Breast epithelium (tissue), 3 donors: ENCODE measurements around the gene MORN1.

Source experiments
- POLR2AphosphoS5 ChIP-seq, 3 donors: sonication (generic); formaldehyde crosslinking; IDR thresholded peaks; one replicate each; pipeline ENCODE4 v1.6.1; 2017; ENCODE audit warnings: antibody characterized with exemption in 3 of 3
- TF ChIP-seq, protein P1 (sequence below), 3 donors: fragments of 450-650 bp; IDR thresholded peaks; one replicate each; pipeline ENCODE4 v1.5.1; 2016 to 2017; ENCODE audit warnings: antibody characterized with exemption in 3 of 3, mild to moderate bottlenecking in 3 of 3, moderate library complexity in 3 of 3

DNA sequence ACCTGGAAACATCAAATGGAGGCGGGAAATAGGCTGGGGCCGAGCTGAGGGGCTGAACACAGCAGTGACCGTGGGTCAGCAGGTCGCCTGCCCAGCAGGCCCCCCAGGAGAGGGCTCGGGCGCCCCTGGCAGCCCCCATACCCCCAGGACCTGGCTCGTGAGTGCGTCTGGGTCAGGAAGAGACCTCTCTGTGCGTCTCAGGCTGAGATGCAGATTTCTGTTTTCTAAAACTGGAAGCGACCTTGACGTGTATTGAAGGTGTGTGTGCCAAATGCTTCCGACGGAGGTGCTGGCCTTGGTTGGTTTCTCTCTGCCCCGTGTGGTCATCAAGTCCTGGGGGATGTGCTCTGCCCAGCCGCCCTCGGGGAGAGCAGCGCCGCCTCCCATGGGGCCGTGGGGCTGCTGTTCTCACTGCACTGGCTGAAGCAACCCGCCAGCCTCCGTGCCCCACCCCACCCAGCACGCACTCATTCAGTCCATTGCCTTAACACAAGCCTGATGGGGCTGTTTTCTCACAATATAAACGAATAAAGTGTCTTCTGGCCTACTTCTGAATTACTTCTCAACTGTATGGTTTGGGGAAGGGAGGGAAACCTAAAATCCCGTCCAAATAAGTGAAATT lies 13.6 kb upstream of the MORN1 start:
- no peak for TF ChIP-seq POLR2AphosphoS5 (IDR thresholded peaks at IDR 0.05)
- TF ChIP-seq, protein P1, sequence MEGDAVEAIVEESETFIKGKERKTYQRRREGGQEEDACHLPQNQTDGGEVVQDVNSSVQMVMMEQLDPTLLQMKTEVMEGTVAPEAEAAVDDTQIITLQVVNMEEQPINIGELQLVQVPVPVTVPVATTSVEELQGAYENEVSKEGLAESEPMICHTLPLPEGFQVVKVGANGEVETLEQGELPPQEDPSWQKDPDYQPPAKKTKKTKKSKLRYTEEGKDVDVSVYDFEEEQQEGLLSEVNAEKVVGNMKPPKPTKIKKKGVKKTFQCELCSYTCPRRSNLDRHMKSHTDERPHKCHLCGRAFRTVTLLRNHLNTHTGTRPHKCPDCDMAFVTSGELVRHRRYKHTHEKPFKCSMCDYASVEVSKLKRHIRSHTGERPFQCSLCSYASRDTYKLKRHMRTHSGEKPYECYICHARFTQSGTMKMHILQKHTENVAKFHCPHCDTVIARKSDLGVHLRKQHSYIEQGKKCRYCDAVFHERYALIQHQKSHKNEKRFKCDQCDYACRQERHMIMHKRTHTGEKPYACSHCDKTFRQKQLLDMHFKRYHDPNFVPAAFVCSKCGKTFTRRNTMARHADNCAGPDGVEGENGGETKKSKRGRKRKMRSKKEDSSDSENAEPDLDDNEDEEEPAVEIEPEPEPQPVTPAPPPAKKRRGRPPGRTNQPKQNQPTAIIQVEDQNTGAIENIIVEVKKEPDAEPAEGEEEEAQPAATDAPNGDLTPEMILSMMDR (IDR thresholded peaks at IDR 0.05): no peak
